A549 (cell line): ENCODE results near the gene RNPS1. TPM values are rescaled to one million over a fixed set of nuclear protein-coding genes. Genes with fewer than 3 reads are reported as not detected.

Source experiments
- ATAC-seq, 2 experiments: fragments of 200-7000 bp in 1 of 2; fragments of >200 bp in 1 of 2; cut with Nextera tagmentation in 1 of 2; cut with Tn5 transposase in 1 of 2; 3 replicates each; pipeline versions ENCODE4 v1.8.0 to v1.9.1; 2018 to 2020; ENCODE audit warnings: mild to moderate bottlenecking in 1 of 2, moderate library complexity in 1 of 2
- CTCF ChIA-PET: fragments of 300-600 bp; sonication (Branson Sonifier 250); formaldehyde crosslinking; extraction: SDS; loops from one replicate; lab custom pipeline; 2021; ENCODE audit warnings: antibody characterized with exemption, inconsistent platforms; lab: Yijun Ruan, JAX
- POLR2A ChIA-PET: fragments of 350-600 bp; formaldehyde crosslinking; extraction: SDS; loops from one replicate; lab custom pipeline; 2021; ENCODE audit warnings: antibody characterized with exemption, inconsistent platforms; lab: Yijun Ruan, JAX
- DNase-seq, 2 experiments: peaks; one replicate each; pipeline versions ENCODE4 v3.0.0 to v3.0.0-alpha.2; 2011 to 2016; ENCODE audit warnings: low read depth in 1 of 2, low spot score in 1 of 2
- FAIRE-seq: peaks from 2 replicates; lab custom pipeline; 2011; peaks lifted over from hg19 to GRCh38; lab: Jason Lieb, UNC
- H3K27ac ChIP-seq, 2 experiments: fragments of >200 bp; sonication (Bioruptor Twin); formaldehyde crosslinking; 3 replicates each; pipeline ENCODE4 v1.5.1; 2016 to 2017
- H3K4me1 ChIP-seq: fragments of >200 bp; sonication (Bioruptor Twin); formaldehyde crosslinking; 3 replicates; pipeline ENCODE4 v1.6.1; 2016
- H3K4me2 ChIP-seq: fragments of >200 bp; sonication (Bioruptor Twin); formaldehyde crosslinking; 3 replicates; pipeline ENCODE4 v1.6.1; 2016
- H3K4me3 ChIP-seq: fragments of >200 bp; sonication (Bioruptor Twin); formaldehyde crosslinking; 3 replicates; pipeline ENCODE4 v1.5.1; 2016
- H3K9me3 ChIP-seq: fragments of >200 bp; sonication (Bioruptor Twin); formaldehyde crosslinking; 3 replicates; pipeline ENCODE4 v1.6.1; 2016
- CBX2 ChIP-seq: fragments of 200-600 bp; sonication (generic); IDR thresholded peaks from 2 replicates; pipeline ENCODE4 v1.6.1; 2016; ENCODE audit warnings: low read depth, mild to moderate bottlenecking, borderline replicate concordance
- CBX8 ChIP-seq: fragments of 200-600 bp; sonication (generic); IDR thresholded peaks from 2 replicates; pipeline ENCODE4 v1.6.1; 2016
- CHD4 ChIP-seq: fragments of 200-600 bp; sonication (generic); IDR thresholded peaks from 2 replicates; pipeline ENCODE4 v1.6.1; 2016; ENCODE audit warnings: antibody characterized with exemption, mild to moderate bottlenecking, borderline replicate concordance
- ESRRA ChIP-seq: fragments of 150-350 bp; IDR thresholded peaks from 2 replicates; pipeline ENCODE4 v1.6.1; 2014; ENCODE audit warnings: mild to moderate bottlenecking, low read length, borderline replicate concordance
- FOSB ChIP-seq: fragments of 250-450 bp; sonication (Bioruptor Pico); IDR thresholded peaks from 2 replicates; pipeline ENCODE4 v1.5.0; 2020; ENCODE audit warnings: mild to moderate bottlenecking, moderate library complexity
- FOXS1 ChIP-seq: fragments of 250-450 bp; sonication (Bioruptor Pico); IDR thresholded peaks from 2 replicates; pipeline ENCODE4 v1.5.0; 2020; ENCODE audit warnings: mild to moderate bottlenecking, moderate library complexity
- HDAC2 ChIP-seq: fragments of 200-600 bp; sonication (generic); IDR thresholded peaks from 2 replicates; pipeline ENCODE4 v1.6.1; 2016
- HEYL ChIP-seq: fragments of 250-450 bp; sonication (Bioruptor Pico); IDR thresholded peaks from 2 replicates; pipeline ENCODE4 v1.8.0; 2021; ENCODE audit warnings: mild to moderate bottlenecking, moderate library complexity
- HOXA7 ChIP-seq: fragments of 250-450 bp; sonication (Bioruptor Pico); IDR thresholded peaks from 2 replicates; pipeline ENCODE4 v1.5.0; 2020; ENCODE audit warnings: mild to moderate bottlenecking, moderate library complexity
- HOXB5 ChIP-seq: fragments of 250-450 bp; sonication (Bioruptor Pico); IDR thresholded peaks from 2 replicates; pipeline ENCODE4 v1.5.0; 2020; ENCODE audit warnings: mild to moderate bottlenecking, moderate library complexity
- JUNB ChIP-seq: fragments of >200 bp; sonication (Bioruptor Twin); formaldehyde crosslinking; IDR thresholded peaks from 2 replicates; pipeline ENCODE4 v1.6.1; 2016
- KDM1A ChIP-seq: fragments of 200-600 bp; sonication (generic); IDR thresholded peaks from 2 replicates; pipeline ENCODE4 v1.6.1; 2016; ENCODE audit warnings: low read depth, mild to moderate bottlenecking
- KDM5A ChIP-seq: fragments of 200-600 bp; sonication (generic); IDR thresholded peaks from 2 replicates; pipeline ENCODE4 v1.6.1; 2016; ENCODE audit warnings: antibody characterized with exemption, mild to moderate bottlenecking
- MAZ ChIP-seq: fragments of 150-350 bp; IDR thresholded peaks from 2 replicates; pipeline ENCODE4 v1.6.1; 2014; ENCODE audit warnings: antibody characterized with exemption, low read depth, low read length, borderline replicate concordance
- PBX3 ChIP-seq: IDR thresholded peaks from 2 replicates; pipeline ENCODE4 v1.6.1; 2012
- POLR2AphosphoS2 ChIP-seq: conservative IDR thresholded peaks from 2 replicates; pipeline ENCODE4 v1.6.1; 2012; ENCODE audit warnings: low read length, improper control_type of control experiment, inconsistent platforms
- RFX5 ChIP-seq: fragments of 450-650 bp; IDR thresholded peaks from 2 replicates; pipeline ENCODE4 v1.7.1; 2014; ENCODE audit warnings: antibody characterized with exemption, mild to moderate bottlenecking, moderate library complexity
- TFCP2L1 ChIP-seq: fragments of 250-450 bp; sonication (Bioruptor Pico); IDR thresholded peaks from 2 replicates; pipeline ENCODE4 v1.5.0; 2021; ENCODE audit warnings: mild to moderate bottlenecking
- USF2 ChIP-seq: fragments of 450-650 bp; IDR thresholded peaks from 2 replicates; pipeline ENCODE4 v1.6.1; 2014; ENCODE audit warnings: antibody characterized with exemption
- ZFP36 ChIP-seq: fragments of 450-650 bp; IDR thresholded peaks from 2 replicates; pipeline ENCODE4 v1.6.1; 2014; ENCODE audit warnings: borderline replicate concordance; ENCODE audit not compliant: partially characterized antibody
- WGBS: methylation state at CpG from one replicate; pipeline ENCODE4 v1.1.6; 2017; ENCODE audit errors: missing lambda C conversion rate; 5-methylcytosine and 5-hydroxymethylcytosine counted together
- polyA plus RNA-seq, 4 experiments: library from polyadenylated mRNA; depleted of rRNA in 3 of 4; stranded (reverse); fragments of >200 nt; fragmentation: RNase III in 1 of 4; extraction: RNeasy Plus Mini Kit Qiagen cat#74134 plus additional on column Dnase treatment in 1 of 4; gene quantifications; 2 replicates in 3 of 4; 3 replicates in 1 of 4; pipeline ENCODE4 v1.2.3, GENCODE V29; 2011 to 2017
- TF ChIP-seq, protein P1 (sequence below): fragments of >200 bp; sonication (Bioruptor Twin); formaldehyde crosslinking; IDR thresholded peaks from 3 replicates; pipeline ENCODE4 v1.6.1; 2016
- TF ChIP-seq, protein P2 (sequence below): IDR thresholded peaks from 2 replicates; pipeline ENCODE4 v1.6.1; 2012; ENCODE audit warnings: low read depth, borderline replicate concordance
- TF ChIP-seq, protein P3 (sequence below): fragments of 250-450 bp; sonication (Bioruptor Pico); IDR thresholded peaks from 2 replicates; pipeline ENCODE4 v1.5.0; 2020; ENCODE audit warnings: low read depth, mild to moderate bottlenecking, moderate library complexity

RNPS1 gene
- polyA plus RNA-seq, 2 of the 4 experiments (the other 2 are of a cell fraction): 183 to 200 TPM

GRCh38 chr16:2287916-2288547 is 20.1 kb upstream of the RNPS1 start:
- ChIA-PET CTCF (interaction anchor here (0.6 to 2.3 kb wide), 3 partner anchors 52 to 159 kb away, joined by 3 to 10 read pairs (median 4); partner anchors contain the start of gene ABCA3), POLR2A (interaction anchor here (1.0 kb wide), 1 partner anchor 93 kb away, joined by 4 read pairs; no protein-coding TSS in a partner anchor)
- no peaks in the 10 kb centered on the region for H3K4me1 ChIP-seq
- no peak overlapping the region for H3K4me2 ChIP-seq
- DNase-seq: no peak
- WGBS: 88% methylated on average over 29 of the region's 35 CpGs
- H3K4me3 ChIP-seq: no peak overlapping the region
- no peak for ATAC-seq
- no peaks in the 10 kb centered on the region for H3K9me3 ChIP-seq
- FAIRE-seq: no peak
- TF ChIP-seq JUNB: no peak
- TF ChIP-seq TFCP2L1 (CRISPR knock-in tag): no peak
- TF ChIP-seq CBX2: no peak
- TF ChIP-seq CBX8: no peak
- no peak for TF ChIP-seq FOXS1 (CRISPR knock-in tag)
- TF ChIP-seq HEYL (CRISPR knock-in tag): no peak
- no peak for TF ChIP-seq POLR2AphosphoS2
- no peak for TF ChIP-seq HOXB5
- no peak for TF ChIP-seq ZFP36
- TF ChIP-seq, protein P1, sequence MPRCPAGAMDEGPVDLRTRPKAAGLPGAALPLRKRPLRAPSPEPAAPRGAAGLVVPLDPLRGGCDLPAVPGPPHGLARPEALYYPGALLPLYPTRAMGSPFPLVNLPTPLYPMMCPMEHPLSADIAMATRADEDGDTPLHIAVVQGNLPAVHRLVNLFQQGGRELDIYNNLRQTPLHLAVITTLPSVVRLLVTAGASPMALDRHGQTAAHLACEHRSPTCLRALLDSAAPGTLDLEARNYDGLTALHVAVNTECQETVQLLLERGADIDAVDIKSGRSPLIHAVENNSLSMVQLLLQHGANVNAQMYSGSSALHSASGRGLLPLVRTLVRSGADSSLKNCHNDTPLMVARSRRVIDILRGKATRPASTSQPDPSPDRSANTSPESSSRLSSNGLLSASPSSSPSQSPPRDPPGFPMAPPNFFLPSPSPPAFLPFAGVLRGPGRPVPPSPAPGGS: no peak
- no peak for TF ChIP-seq HDAC2
- no peak for TF ChIP-seq HOXA7
- H3K27ac ChIP-seq: no peak overlapping the region

DNA sequence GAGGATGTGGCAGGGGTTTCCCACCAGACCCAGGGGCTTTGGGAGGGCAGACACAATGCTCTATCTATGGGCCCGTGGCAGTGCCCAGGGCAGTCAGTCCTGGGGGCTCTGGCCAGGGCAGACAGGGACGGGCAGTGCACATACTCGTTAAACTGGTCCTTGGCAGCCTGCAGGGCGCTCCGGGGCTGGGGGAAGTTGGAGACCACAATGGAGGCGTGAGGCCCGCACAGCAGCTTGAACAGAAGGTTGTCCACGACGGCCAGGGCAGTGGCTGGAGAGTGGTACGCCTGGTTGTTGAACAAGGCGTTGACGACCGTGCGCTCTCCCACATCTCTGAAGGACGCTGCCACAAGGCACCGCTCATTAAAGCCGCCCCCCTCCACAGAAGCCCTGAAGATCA is 18.6 kb upstream of the RNPS1 start:
- no peak for FAIRE-seq
- 88% methylated on average over 17 of the region's 17 CpGs for WGBS
- no peak overlapping the region for H3K4me3 ChIP-seq
- POLR2A ChIA-PET: no interaction called here
- no peak for ATAC-seq
- no peak overlapping the region for H3K27ac ChIP-seq
- no peaks in the 10 kb centered on the region for H3K9me3 ChIP-seq
- no peaks in the 10 kb centered on the region for H3K4me1 ChIP-seq
- CTCF ChIA-PET: interaction anchor here (1.0 kb wide), 1 partner anchor 29 kb away, joined by 3 read pairs; no protein-coding TSS in a partner anchor
- no peak for TF ChIP-seq KDM1A
- no peak for TF ChIP-seq HOXB5
- no peak for TF ChIP-seq RFX5
- no peak for TF ChIP-seq KDM5A
- TF ChIP-seq FOSB: no peak
- TF ChIP-seq, protein P2, sequence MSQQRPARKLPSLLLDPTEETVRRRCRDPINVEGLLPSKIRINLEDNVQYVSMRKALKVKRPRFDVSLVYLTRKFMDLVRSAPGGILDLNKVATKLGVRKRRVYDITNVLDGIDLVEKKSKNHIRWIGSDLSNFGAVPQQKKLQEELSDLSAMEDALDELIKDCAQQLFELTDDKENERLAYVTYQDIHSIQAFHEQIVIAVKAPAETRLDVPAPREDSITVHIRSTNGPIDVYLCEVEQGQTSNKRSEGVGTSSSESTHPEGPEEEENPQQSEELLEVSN: no peak
- TF ChIP-seq, protein P3, sequence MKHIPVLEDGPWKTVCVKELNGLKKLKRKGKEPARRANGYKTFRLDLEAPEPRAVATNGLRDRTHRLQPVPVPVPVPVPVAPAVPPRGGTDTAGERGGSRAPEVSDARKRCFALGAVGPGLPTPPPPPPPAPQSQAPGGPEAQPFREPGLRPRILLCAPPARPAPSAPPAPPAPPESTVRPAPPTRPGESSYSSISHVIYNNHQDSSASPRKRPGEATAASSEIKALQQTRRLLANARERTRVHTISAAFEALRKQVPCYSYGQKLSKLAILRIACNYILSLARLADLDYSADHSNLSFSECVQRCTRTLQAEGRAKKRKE: no peak
- TF ChIP-seq POLR2AphosphoS2: no peak
- TF ChIP-seq USF2: no peak
- TF ChIP-seq CHD4: no peak
- no peak for TF ChIP-seq PBX3
- no peak for TF ChIP-seq TFCP2L1 (CRISPR knock-in tag)
- TF ChIP-seq MAZ: no peak
- no peak for TF ChIP-seq ESRRA
- DNase-seq: no peak
- no peak overlapping the region for H3K4me2 ChIP-seq
